Sigmoid colon (tissue), 4 donors: Measurements from ENCODE around the gene JAKMIP2.

Experiments used
- EP300 ChIP-seq, 4 donors: sonication (generic); formaldehyde crosslinking; IDR thresholded peaks; one replicate each; pipeline ENCODE4 v1.6.1; 2017; ENCODE audit warnings: antibody characterized with exemption in 4 of 4
- POLR2AphosphoS5 ChIP-seq, 4 donors: sonication (generic); formaldehyde crosslinking; IDR thresholded peaks; one replicate each; pipeline ENCODE4 v1.6.1; 2017; ENCODE audit warnings: antibody characterized with exemption in 4 of 4
- TF ChIP-seq, protein P1 (sequence below), 4 experiments: fragments of 450-650 bp in 3 of 4; fragments of 200-600 bp in 1 of 4; IDR thresholded peaks; one replicate each; pipeline ENCODE4 v1.5.1; 2016 to 2019; ENCODE audit warnings: antibody characterized with exemption in 4 of 4, mild to moderate bottlenecking in 3 of 4, moderate library complexity in 2 of 4

- TF ChIP-seq, protein P1, sequence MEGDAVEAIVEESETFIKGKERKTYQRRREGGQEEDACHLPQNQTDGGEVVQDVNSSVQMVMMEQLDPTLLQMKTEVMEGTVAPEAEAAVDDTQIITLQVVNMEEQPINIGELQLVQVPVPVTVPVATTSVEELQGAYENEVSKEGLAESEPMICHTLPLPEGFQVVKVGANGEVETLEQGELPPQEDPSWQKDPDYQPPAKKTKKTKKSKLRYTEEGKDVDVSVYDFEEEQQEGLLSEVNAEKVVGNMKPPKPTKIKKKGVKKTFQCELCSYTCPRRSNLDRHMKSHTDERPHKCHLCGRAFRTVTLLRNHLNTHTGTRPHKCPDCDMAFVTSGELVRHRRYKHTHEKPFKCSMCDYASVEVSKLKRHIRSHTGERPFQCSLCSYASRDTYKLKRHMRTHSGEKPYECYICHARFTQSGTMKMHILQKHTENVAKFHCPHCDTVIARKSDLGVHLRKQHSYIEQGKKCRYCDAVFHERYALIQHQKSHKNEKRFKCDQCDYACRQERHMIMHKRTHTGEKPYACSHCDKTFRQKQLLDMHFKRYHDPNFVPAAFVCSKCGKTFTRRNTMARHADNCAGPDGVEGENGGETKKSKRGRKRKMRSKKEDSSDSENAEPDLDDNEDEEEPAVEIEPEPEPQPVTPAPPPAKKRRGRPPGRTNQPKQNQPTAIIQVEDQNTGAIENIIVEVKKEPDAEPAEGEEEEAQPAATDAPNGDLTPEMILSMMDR (IDR thresholded peaks at IDR 0.05): no peak
- TF ChIP-seq EP300 (IDR thresholded peaks at IDR 0.05) (no peak), POLR2AphosphoS5 (IDR thresholded peaks at IDR 0.05) (no peak)
These were observed 163.1 kb downstream of the JAKMIP2 start for GRCh38 chr5:147619281-147619878.
